Neuron (in vitro differentiated cells): Measurements from ENCODE around the gene TMEM135.
"Not testable (repeated sequence)": the region's sequence is repeated elsewhere in the genome, so short reads cannot be mapped to it uniquely, and the experiment has no call there.

Source experiments
- H2AFZ ChIP-seq: one replicate; pipeline ENCODE4 v1.6.1; 2013; ENCODE audit warnings: low read depth, mild to moderate bottlenecking, inconsistent platforms, low read length, moderate library complexity
- H3K27me3 ChIP-seq: one replicate; pipeline ENCODE4 v1.6.1; 2013; ENCODE audit warnings: low read length; ENCODE audit not compliant: insufficient read depth
- H3K36me3 ChIP-seq: one replicate; pipeline ENCODE4 v1.6.1; 2013; ENCODE audit warnings: low read length; ENCODE audit not compliant: insufficient read depth
- H3K4me1 ChIP-seq: one replicate; pipeline ENCODE4 v1.6.1; 2013; ENCODE audit warnings: low read length; ENCODE audit not compliant: insufficient read depth
- H3K4me3 ChIP-seq: 2 replicates; pipeline ENCODE4 v1.5.1; 2013; ENCODE audit warnings: mild to moderate bottlenecking, low read length, moderate library complexity
- H3K9me3 ChIP-seq: one replicate; pipeline ENCODE4 v1.6.1; 2013; ENCODE audit warnings: low read length

The TMEM135 gene

DNA sequence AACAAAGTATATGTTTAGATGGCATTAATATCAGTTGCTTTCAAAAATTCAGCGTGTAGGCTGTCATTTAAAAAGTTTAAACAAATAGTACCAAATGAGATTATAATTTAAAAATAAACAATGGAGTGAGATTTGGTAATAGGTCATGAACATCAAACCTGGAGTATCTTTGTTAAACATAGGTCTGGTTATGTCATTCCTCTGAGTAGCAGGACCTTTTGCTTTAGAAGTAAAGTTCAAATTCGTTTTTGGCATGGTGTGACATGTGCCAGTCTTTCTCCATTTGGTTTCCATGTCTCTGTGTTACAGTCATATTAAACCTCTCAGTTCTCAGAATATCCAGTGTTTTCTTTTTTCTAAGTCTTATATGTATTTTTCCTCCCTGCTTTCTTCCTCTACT is 242.4 kb downstream of the TMEM135 start:
- no peaks in the 10 kb centered on the region for H3K27me3 ChIP-seq
- H3K4me1 ChIP-seq, result no peaks in the 10 kb centered on the region
- H2AFZ ChIP-seq, result no peak overlapping the region
- H3K9me3 ChIP-seq, result no peaks in the 10 kb centered on the region
- H3K4me3 ChIP-seq, result no peak overlapping the region
- no peaks in the 10 kb centered on the region for H3K36me3 ChIP-seq

- Histone ChIP-seq H3K4me3 (no peak overlapping the region), H3K36me3 (no peaks in the 10 kb centered on the region), H3K9me3 (no peaks in the 10 kb centered on the region)
These were observed 243.8 kb downstream of the TMEM135 start for GRCh38 chr11:87281496-87281895.

DNA sequence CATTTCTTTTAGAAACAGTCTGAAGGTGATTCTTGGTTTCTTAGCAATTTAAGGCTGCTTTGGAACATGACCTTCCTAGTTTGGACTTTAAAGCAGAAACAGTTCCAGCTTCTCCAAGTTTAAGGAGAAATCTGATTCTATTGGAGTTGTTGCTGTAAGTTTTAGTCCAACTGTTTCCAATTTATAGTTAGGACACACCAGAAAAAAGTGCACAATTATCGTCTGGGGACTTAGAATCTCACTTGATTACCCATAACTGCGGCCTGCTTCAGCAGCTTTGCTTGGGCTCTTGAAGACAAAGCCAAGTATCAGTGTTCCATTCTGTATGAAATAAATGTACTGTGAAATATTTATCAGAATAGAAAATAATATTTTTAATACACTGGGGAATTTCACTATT is 246.6 kb downstream of the TMEM135 start:
- H3K36me3 ChIP-seq, result no peaks in the 10 kb centered on the region
- no peaks in the 10 kb centered on the region for H3K27me3 ChIP-seq
- no peak overlapping the region for H3K4me3 ChIP-seq
- no peak overlapping the region for H2AFZ ChIP-seq
- H3K4me1 ChIP-seq, result no peaks in the 10 kb centered on the region
- no peaks in the 10 kb centered on the region for H3K9me3 ChIP-seq

More at GRCh38 chr11:87281496-87281895, 243.8 kb downstream of the TMEM135 start:
- Histone ChIP-seq H2AFZ (no peak overlapping the region), H3K27me3 (no peaks in the 10 kb centered on the region), H3K4me1 (no peaks in the 10 kb centered on the region)

GRCh38 chr11:87285674-87286073 is 247.9 kb downstream of the TMEM135 start:
- H3K4me3 ChIP-seq, H2AFZ ChIP-seq, H3K9me3 ChIP-seq, H3K27me3 ChIP-seq, H3K36me3 ChIP-seq, H3K4me1 ChIP-seq: not testable (repeated sequence)

- Histone ChIP-seq H2AFZ (no peak overlapping the region), H3K27me3 (no peaks in the 10 kb centered on the region), H3K4me1 (no peaks in the 10 kb centered on the region), H3K9me3 (no peaks in the 10 kb centered on the region), H3K36me3 (no peaks in the 10 kb centered on the region), H3K4me3 (no peak overlapping the region)
These were observed 248.6 kb downstream of the TMEM135 start for GRCh38 chr11:87286338-87286737.

GRCh38 chr11:87290304-87290922 is 252.7 kb downstream of the TMEM135 start:
- Histone ChIP-seq H2AFZ (no peak overlapping the region), H3K4me1 (peaks cover 2% of the 10 kb centered on the region), H3K27me3 (no peaks in the 10 kb centered on the region), H3K36me3 (no peaks in the 10 kb centered on the region), H3K4me3 (no peak overlapping the region), H3K9me3 (no peaks in the 10 kb centered on the region)

DNA sequence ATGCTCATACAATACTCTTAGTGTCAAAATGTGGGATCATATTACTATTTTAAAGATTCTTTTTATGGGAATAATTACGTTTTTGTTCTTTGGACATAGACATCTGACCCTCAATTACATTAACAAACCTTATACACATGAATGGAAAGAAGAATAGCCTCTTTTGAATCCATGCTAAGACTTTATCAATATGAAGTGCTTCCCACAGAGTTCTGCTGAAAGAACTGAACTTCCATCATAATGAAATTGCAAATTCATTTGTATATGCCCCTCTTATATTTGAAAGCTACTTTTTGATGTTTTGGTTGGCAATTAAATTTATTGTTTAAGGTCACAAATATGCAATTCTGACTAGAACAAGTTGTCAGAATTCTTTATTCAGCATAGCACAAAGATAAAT is 254.9 kb downstream of the TMEM135 start:
- Histone ChIP-seq H3K9me3 (no peaks in the 10 kb centered on the region), H2AFZ (no peak overlapping the region), H3K4me3 (no peak overlapping the region), H3K4me1 (peaks cover 2% of the 10 kb centered on the region), H3K36me3 (no peaks in the 10 kb centered on the region), H3K27me3 (no peaks in the 10 kb centered on the region)

DNA sequence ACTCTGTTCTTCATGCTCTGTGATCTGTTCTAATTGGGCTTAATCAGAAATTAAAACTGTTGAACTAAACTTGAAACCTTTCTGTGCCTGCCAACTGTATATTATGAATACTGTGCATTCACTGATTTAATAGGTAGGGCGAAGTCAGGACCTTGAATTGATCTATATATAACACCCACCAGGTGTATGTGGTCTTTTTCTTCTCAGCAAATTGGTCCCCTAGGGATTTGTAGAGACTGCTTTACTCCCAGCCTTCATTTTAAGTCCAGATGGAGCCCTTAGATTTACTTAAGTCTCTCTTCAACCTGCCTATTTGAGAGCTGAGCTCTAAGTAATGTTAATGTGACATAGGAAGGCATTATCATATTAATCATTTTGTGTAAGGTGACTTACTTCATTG is 257.5 kb downstream of the TMEM135 start:
- Histone ChIP-seq H3K4me3 (no peak overlapping the region), H3K27me3 (no peaks in the 10 kb centered on the region), H2AFZ (no peak overlapping the region), H3K9me3 (no peaks in the 10 kb centered on the region), H3K4me1 (peaks cover 2% of the 10 kb centered on the region), H3K36me3 (no peaks in the 10 kb centered on the region)

DNA sequence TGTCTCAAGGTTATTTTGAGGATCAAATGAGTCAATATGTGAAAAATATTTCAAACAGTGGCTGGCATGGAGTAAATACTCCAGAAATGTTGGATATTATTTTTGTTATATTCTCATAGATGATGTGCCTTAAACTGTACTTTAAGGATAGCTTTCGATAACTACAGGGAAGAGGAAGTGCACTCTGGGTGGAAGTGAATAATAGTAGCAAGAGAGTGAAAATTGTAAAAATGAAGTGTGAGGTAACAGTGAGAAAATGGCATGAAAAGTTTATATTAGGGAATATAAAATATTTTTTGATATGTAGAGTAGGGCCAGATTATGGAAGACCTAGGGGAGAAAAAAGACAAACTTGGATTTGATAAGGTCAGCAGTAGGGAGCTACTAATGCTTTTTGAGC is 258.9 kb downstream of the TMEM135 start:
- Histone ChIP-seq H2AFZ (no peak overlapping the region), H3K36me3 (no peaks in the 10 kb centered on the region), H3K27me3 (no peaks in the 10 kb centered on the region), H3K4me3 (no peak overlapping the region), H3K9me3 (no peaks in the 10 kb centered on the region), H3K4me1 (peaks cover 2% of the 10 kb centered on the region)

- H3K4me1 ChIP-seq, result peaks cover 6% of the 10 kb centered on the region
- H3K4me3 ChIP-seq, result no peak overlapping the region
- H2AFZ ChIP-seq, result no peak overlapping the region
- peaks cover 2% of the 10 kb centered on the region for H3K36me3 ChIP-seq
- H3K27me3 ChIP-seq, result no peaks in the 10 kb centered on the region
- no peaks in the 10 kb centered on the region for H3K9me3 ChIP-seq
These were observed 260.4 kb downstream of the TMEM135 start for GRCh38 chr11:87298155-87298554.

- H3K4me3 ChIP-seq, result no peak overlapping the region
- H3K27me3 ChIP-seq, result no peaks in the 10 kb centered on the region
- H3K4me1 ChIP-seq, result peaks cover 6% of the 10 kb centered on the region
- H3K9me3 ChIP-seq, result no peaks in the 10 kb centered on the region
- H3K36me3 ChIP-seq, result peaks cover 2% of the 10 kb centered on the region
- no peak overlapping the region for H2AFZ ChIP-seq
These were observed 261.3 kb downstream of the TMEM135 start for GRCh38 chr11:87299041-87299481.

- peaks cover 2% of the 10 kb centered on the region for H3K36me3 ChIP-seq
- peaks cover 6% of the 10 kb centered on the region for H3K4me1 ChIP-seq
- H2AFZ ChIP-seq, result no peak overlapping the region
- no peaks in the 10 kb centered on the region for H3K9me3 ChIP-seq
- H3K4me3 ChIP-seq, result no peak overlapping the region
- H3K27me3 ChIP-seq, result no peaks in the 10 kb centered on the region
These were observed 263.1 kb downstream of the TMEM135 start for GRCh38 chr11:87300640-87301380.

DNA sequence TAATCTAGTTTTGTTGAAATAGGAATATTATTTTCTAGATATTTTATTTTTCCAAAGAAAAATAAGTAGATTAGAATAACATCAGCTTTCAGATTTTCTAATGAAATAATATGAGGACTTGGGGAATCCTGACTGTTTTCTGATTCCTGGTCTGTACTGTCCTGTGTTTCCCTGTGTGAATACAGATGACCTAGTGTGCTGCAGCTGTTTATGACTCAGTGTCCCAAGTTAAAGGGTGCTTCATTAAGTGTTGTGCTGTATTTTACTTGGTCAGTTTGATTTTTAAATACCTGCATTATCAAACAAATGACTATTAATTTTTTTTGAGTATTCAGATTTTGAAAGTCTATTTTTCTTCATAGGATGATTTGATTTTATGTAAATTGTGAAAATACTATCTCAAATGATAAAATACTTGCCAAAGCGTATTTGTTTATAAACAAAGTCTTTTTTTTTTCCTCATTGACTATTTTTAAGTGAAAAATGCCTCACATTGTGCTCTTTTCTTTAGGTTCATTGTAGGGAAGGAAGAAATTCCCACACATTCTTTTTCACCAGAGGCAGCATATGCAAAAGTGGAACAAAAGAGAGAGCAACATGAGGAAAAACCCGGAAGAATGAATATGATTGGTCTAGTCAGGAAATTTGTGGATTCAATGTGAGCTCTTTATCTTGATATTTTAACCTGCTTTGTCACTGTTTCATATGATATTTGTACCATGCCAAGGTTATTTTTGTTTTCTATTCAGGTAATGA is 264.2 kb downstream of the TMEM135 start:
- H3K4me1 ChIP-seq, result peaks cover 6% of the 10 kb centered on the region
- no peak overlapping the region for H3K4me3 ChIP-seq
- no peak overlapping the region for H2AFZ ChIP-seq
- no peaks in the 10 kb centered on the region for H3K9me3 ChIP-seq
- H3K36me3 ChIP-seq, result peaks cover 2% of the 10 kb centered on the region
- no peaks in the 10 kb centered on the region for H3K27me3 ChIP-seq
